Epithelial cell of esophagus (primary cell): Measurements from ENCODE around the gene FAM174B.

Experiments used
- DNase-seq: peaks from one replicate; pipeline ENCODE4 v3.0.0; 2010; ENCODE audit warnings: low read depth
- H3K4me3 ChIP-seq: 2 replicates; pipeline ENCODE4 v1.5.1; 2011; ENCODE audit warnings: mild to moderate bottlenecking, low read length, control low read depth
- CTCF ChIP-seq: IDR thresholded peaks from 2 replicates; pipeline ENCODE4 v1.5.1; 2011; ENCODE audit warnings: low read depth, mild to moderate bottlenecking, low read length, control low read depth, inconsistent platforms; ENCODE audit not compliant: insufficient read depth; ENCODE audit errors: missing control alignments

Gene FAM174B

GRCh38 chr15:92655178-92655995 is at the start of gene FAM174B:
Gene FAM174B (minus strand): TSS chr15:92655775.
- peak; percentile 32 for DNase-seq
- no peak for TF ChIP-seq CTCF
- peak within 1 kb of the TSS; percentile 27 for H3K4me3 ChIP-seq

GRCh38 chr15:92696096-92696495 is 40.5 kb upstream of the FAM174B start:
- TF ChIP-seq CTCF = no peak
- H3K4me3 ChIP-seq = no peak overlapping the region
- no peak for DNase-seq

GRCh38 chr15:92693691-92694331 is 38.2 kb upstream of the FAM174B start:
- H3K4me3 ChIP-seq = no peak overlapping the region
- no peak for DNase-seq
- peak; percentile 19 for TF ChIP-seq CTCF

- H3K4me3 ChIP-seq = no peak overlapping the region
- TF ChIP-seq CTCF = no peak
- DNase-seq = peak; percentile 51
Observed at GRCh38 chr15:92690395-92690794, 34.8 kb upstream of the FAM174B start.

GRCh38 chr15:92687746-92688145 is 32.2 kb upstream of the FAM174B start:
- no peak for TF ChIP-seq CTCF
- no peak for DNase-seq
- H3K4me3 ChIP-seq = no peak overlapping the region

GRCh38 chr15:92687195-92687602 is 31.6 kb upstream of the FAM174B start:
- H3K4me3 ChIP-seq = no peak overlapping the region
- no peak for TF ChIP-seq CTCF
- DNase-seq = peak; percentile 18

GRCh38 chr15:92683511-92683834 is 27.9 kb upstream of the FAM174B start:
- TF ChIP-seq CTCF = peak; percentile 31
- no peak overlapping the region for H3K4me3 ChIP-seq
- DNase-seq = no peak
